Measurements from ENCODE around the gene GPR157.
"Not testable (repeated sequence)": the region's sequence is repeated elsewhere in the genome, so short reads cannot be mapped to it uniquely, and the experiment has no call there.

Gene GPR157

GRCh38 chr1:9145714-9146113 is 16.8 kb upstream of the GPR157 start:
- DNase-seq: no peak

DNA sequence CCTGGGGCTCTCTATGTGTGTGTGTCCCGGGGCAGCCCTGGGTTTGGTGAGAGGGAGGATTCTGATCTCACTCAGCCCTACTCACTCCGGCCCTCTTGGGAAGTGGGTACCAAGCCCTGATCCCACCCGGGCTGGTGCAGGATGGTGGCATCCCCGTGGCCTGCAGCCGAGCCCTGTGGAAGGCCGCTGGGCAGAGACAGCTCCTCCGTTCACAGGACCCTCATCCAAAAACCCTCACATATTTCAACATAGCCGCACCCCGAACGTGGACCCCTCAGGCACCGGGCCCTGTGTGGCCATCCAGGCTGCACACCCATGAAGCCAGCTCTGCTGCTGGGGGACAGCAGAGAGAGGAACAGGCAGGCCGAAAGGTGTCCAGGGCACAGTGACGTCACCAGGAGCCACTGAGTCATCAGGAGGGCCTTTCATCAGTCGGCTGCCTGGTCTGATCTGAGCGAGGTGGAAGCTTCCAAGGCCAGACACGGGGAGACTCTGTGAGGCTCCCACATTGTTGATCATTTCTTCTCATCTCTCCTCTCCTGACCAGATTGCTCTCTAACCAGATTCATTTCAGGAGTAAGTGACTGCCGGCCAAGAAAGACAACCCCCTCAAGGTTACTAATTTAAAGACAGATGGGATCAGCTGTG is 16.2 kb upstream of the GPR157 start:
- DNase-seq: no peak

- not testable (repeated sequence) for DNase-seq
Measured at GRCh38 chr1:9144494-9144893, 15.6 kb upstream of the GPR157 start.

DNA sequence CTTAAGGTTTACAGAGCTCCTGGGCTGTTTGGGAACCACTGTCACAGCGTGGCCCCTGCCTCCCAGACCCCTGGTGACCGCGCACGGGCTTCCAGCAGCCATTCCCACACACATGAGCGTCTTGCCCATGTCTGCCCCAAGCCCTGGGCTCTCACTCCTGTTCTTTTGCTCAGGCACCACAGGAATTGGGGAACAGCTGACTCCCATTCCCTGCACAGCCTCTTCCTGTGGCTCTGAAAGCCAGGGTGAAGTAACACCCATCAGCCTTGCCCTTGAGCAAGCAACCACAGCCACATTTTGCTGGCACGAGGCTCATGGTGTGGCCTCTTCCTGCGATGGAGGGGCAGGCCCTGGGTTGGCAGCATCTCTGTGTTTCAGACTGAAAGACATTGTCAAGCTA is 14.3 kb upstream of the GPR157 start:
- no peak for DNase-seq

DNA sequence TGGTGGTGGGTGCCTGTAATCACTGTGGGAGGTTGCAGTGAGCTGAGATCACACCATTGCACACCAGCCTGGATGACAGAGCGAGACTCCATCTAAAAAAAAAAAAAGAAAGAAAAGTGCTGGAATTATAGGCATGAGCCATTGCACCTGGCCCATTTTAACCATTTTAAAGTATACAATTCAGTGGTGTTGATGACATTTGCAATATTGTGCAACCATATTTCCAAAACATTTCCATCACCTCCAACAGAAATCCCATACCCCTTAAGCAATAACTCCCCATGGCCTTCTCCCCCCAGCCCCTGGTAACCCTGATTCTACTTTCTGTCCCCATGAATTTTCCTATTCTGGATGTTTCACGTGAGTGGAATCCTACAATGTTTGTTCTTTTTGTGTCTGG is 11.0 kb upstream of the GPR157 start:
- no peak for DNase-seq

- DNase-seq: peak; percentile 28
Measured at GRCh38 chr1:9136932-9137331, 8.0 kb upstream of the GPR157 start.

GRCh38 chr1:9135073-9135836 is 6.4 kb upstream of the GPR157 start:
- no peak for DNase-seq

DNA sequence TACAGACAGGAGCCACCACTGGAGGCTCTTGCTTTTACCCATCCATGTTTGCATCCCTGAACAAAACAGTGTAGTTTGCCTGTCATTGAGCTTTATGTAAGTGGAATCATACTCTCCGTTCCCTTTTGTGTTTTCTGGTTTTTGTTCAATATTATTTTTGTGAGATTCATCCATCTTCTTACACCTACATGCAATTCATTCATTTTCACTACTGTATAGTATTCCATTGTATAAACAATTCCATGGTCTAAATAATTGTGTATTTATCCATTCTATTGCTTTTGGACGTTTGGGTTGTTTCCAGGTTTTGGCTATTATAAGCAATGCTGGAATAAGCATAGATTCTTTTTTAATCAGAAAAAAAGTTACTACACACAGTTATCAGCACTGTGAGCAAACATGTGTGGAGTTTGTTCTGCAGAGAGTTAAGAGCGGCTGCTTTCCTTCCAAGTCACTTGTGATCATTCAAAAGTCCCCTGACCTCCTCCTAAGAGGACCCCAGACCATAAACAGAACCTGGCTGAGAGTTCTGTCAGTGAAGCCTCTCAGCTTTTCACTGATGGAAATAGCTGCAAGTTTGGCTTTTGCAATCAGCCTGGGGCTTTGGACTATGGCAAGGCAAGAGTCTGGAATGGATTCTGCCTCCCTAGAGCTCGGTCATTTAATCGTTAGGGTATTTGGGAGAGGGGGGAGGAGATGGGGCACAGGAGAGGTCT is 5.1 kb upstream of the GPR157 start:
- DNase-seq: no peak

DNA sequence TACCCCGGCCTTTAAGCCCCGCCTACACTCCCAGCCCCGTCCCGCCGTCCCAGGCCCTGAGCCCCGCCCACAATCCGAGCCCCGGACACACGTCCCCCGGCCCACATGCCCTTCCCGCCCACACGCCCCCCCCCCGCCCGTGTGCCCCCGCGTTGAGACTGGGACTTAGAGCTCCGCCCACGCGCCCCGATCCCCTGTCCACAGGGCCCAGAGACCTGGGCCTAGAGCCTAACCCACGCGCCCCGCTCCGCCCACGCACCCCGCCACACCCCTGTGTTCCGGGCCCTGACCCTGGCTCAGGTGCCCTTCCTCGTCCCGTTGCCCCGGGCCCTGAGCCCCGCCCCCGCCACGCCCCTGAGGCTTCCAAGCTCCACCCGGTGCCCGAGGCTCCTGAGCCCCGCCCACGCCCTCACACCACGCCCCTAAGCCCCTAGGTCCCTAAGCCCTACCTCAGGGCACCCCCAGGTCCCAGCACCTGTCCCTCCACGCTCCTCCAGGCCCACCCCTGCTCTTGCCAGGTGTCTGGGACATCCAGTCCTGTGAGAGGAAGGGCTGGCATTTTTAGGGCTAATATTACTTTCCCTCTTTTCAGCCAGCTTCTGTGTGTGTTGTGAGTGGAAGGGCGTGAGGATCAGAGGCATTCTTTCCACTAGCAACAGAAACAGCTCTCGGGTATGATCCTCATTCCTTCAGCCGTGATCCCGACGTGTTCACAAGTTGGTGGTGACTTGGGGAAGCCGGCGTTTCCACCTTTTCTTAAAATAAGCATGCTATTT is 552 bp upstream of the GPR157 start:
- peak; percentile 43 for DNase-seq

GRCh38 chr1:9128166-9128519 is 759 bp downstream of the GPR157 start:
- peak; percentile 39 for DNase-seq

- peak; percentile 28 for DNase-seq
Measured at GRCh38 chr1:9127395-9128165, 1.3 kb downstream of the GPR157 start.

DNA sequence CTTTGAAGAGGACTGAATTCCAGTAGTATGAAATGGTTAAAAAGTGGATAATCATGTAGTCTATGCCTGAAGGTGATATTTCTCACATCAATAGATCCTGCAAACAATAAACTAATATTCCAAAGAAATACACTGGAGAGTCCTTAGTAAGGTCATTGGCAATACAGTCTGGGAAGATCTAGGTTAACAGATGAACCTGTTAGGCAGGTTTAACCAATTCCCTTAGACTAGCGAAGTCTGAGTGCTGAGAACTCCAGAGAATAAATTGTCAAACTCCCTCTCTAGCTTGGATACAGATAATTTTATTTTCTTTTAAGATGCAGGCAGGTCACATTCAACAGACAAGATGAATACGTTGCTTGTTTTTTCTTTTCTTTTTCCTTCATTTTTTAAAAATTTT is 2.4 kb downstream of the GPR157 start:
- no peak for DNase-seq

DNA sequence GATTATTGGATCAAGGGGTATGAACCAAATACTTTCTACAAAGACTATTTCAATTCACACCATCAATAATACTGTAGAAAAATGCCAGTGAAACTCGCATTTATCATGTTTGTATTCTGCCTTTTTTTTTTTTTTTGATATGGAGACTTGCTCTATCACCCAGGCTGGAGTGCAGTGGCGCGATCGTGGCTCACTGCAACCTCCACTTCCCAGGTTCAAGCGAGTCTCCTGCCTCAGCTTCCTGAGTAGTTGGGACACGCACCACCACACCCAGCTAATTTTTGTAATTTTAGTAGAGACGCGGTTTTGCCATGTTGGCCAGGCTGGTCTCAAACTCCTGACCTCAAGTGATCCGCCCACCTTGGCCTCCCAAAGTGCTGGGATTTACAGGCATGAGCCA is 3.1 kb downstream of the GPR157 start:
- DNase-seq: not testable (repeated sequence)

- DNase-seq: no peak
Measured at GRCh38 chr1:9125325-9125724, 3.6 kb downstream of the GPR157 start.

- not testable (repeated sequence) for DNase-seq
Measured at GRCh38 chr1:9124389-9124788, 4.5 kb downstream of the GPR157 start.

DNA sequence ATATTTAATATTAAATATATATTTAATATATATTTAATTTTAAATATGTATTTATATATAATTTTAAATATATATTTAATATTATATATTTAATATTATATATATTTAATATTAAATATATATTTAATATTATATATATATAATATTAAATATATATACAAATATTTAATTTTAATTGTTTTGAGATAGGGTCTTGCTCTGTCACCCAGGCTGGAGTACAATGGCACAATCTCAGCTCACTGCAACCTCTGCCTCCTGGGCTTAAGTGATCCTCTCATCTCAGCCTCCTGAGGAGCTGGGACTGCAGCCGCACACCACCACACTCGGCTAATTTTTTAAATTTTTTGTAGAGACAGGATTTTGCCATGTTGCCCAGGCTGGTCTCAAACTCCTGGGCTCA is 5.2 kb downstream of the GPR157 start:
- DNase-seq: not testable (repeated sequence)

DNA sequence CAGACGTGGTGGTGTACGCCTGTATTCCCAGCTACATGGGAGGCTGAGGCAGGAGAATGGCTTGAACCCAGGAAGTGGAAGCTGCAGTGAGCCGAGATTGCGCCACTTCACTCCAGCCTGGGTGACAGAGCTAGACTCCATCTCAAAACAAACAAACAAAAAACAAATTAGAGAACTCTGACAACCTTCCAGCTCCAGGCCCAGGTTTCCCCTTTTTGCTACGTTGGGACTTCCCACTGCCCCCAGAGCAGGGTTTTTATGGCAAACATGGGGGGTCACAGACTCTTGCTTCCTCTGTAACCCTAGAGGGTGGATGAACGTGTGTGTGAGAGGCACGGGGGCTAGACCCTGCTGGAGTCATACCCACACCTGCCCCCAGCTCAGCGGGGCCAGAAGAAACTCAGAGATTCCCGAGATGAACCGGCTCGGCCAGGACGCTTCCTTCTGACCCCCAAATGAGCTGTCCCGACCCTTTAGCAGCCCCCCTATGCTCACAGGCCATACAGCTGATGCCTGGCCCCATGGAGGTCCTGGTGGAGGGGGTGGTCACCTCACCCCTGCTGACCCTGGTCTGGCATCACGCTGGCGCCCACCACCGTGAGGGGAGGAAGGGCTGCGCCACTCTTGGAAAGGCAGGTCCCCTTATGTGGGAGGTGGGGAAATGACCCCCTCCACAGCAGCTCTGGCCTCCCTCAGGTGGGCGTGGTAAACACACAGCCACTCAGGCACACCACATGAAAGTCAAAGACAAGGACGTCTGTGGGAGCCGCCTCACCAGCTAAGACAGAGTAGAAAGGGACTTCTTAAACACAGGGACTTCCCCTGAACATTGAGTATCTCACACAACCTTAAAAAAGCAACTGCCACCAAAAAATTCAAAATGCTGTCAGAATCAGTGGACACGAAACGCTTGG is 7.1 kb downstream of the GPR157 start:
- no peak for DNase-seq

GRCh38 chr1:9120312-9120958 is 8.5 kb downstream of the GPR157 start:
- no peak for DNase-seq

GRCh38 chr1:9119745-9120144 is 9.2 kb downstream of the GPR157 start:
- DNase-seq: no peak

DNA sequence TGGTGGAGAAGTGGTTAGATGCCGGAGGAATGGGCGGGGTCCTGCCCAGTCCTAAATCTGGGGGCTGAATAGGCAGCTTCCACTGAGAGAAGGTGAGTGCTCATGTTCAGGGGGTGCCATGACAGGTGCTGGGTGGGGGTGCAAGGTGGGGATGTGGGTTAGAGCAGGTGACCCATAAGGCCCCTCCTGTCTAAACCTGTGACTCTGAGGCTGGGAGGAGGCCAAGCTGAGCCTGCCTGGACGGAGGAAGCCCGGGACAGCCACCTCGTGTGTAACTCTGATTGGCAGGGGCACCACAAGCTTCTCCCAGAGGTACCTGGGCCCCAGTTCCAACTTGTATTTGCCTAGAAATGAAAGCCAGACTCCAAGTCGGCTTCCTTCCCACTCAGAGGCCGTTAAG is 10.7 kb downstream of the GPR157 start:
- no peak for DNase-seq

Data from retina (tissue), 1 donor.